ENCODE results near the gene EGLN2. TPM values are rescaled to one million over a fixed set of nuclear protein-coding genes. Genes with fewer than 3 reads are reported as not detected.
"Not testable (repeated sequence)": the region's sequence is repeated elsewhere in the genome, so short reads cannot be mapped to it uniquely, and the experiment has no call there.

EGLN2 gene
- total RNA-seq, 1 experiment from 2014 or later, result 58.6 TPM

DNA sequence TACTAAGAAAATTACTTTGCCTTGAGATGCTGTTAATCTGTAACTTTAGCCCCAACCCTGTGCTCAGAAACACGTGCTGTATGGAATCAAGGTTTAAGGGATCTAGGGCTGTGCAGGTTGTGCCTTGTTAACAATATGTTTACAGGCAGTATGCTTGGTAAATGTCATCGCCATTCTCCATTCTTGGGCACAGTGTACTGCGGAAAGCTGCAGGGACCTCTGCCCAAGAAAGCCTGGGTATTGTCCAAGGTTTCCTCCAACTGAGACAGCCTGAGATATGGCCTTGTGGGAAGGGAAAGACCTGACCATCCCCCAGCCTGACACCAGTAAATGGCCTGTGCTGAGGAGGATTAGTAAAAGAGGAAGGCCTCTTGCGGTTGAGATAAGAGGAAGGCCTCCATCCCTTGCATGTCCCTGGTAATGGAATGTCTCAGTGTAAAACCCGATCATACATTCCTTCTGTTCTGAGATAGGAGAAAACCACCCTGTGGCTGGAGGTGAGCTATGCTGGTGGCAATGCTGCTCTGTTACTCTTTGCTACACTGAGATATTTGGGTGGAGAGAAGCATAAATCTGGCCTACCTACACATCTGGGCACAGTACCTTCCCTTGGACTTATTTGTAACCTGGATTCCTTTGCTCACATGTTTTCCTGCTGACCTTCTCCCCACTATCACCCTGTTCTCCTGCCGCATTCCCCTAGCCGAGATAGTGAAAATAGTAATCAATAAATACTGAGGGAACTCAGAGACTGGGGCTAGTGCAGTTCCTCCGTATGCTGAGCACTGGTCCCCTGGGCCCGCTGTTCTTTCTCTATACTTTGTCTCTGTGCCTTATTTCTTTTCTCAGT is 23.9 kb downstream of the EGLN2 start:
- H2AFZ ChIP-seq (ENCODE audit: low read depth, low read length, poor library complexity, severe bottlenecking); H3K4me2 ChIP-seq (ENCODE audit: low read length); RAD21 ChIA-PET (ENCODE audit: low non-redundant PET in 1 of 2, low total read pairs in 2 of 2, uncharacterized antibody in 2 of 2, unreplicated experiment in 2 of 2); intact Hi-C loops (cut with micrococcal nuclease); ATAC-seq; H3K27me3 ChIP-seq (ENCODE audit: insufficient read depth, low read length); H3K4me3 ChIP-seq (replicated peaks in 1 of 2; ENCODE audit: low read depth in 1 of 2, low read length in 2 of 2); DNase-seq (ENCODE audit: low read depth, low spot score); H3K9me2 ChIP-seq (ENCODE audit: insufficient read depth); H3K36me3 ChIP-seq (ENCODE audit: control insufficient read depth in 1 of 2, insufficient read depth in 2 of 2, low read length in 2 of 2); POLR2A ChIA-PET; H3K27ac ChIP-seq (ENCODE audit: low read depth, low read length); H3K9me3 ChIP-seq (ENCODE audit: control insufficient read depth in 1 of 2, insufficient read depth in 1 of 2, low read depth in 1 of 2, low read length in 2 of 2); H4K20me1 ChIP-seq (ENCODE audit: insufficient read depth); BruUV-seq (replicated peaks); H3K9ac ChIP-seq (ENCODE audit: low read length); H3K79me2 ChIP-seq (ENCODE audit: insufficient read depth, low read length): not testable (repeated sequence)
- peaks cover 10 to 23% of the 10 kb centered on the region in 2 experiments; a peak in 3 of 4 replicates for H3K4me1 ChIP-seq (ENCODE audit: control insufficient read depth in 1 of 2, insufficient read depth in 2 of 2, low read length in 2 of 2)
- CTCF ChIA-PET, result interaction anchor here (1.4 kb wide), 1 partner anchor 321 kb away, joined by 4 read pairs; no protein-coding TSS in a partner anchor

DNA sequence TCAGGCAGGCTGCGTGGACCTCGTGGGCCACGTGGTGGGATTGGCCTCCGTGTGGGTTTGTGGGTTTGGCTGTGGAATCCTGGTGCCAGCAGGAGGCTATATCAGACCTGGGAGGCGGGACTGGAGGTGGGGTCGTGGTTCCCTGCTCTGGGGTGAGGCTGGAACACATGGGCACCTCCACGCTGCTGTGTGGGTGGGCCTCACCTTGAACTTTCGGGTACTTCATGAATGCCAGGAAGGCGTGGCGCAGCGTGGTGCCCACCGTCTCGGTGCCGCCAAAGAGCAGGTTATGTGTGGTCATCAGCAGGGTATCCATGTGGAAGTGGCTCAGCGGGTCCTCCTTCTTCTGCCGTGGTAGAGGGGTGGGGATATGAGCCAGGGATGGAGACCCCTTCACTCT is 25.9 kb downstream of the EGLN2 start:
- H3K4me1 ChIP-seq (ENCODE audit: control insufficient read depth in 1 of 2, insufficient read depth in 2 of 2, low read length in 2 of 2); POLR2A ChIA-PET; H3K9ac ChIP-seq (ENCODE audit: low read length); DNase-seq (ENCODE audit: low read depth, low spot score); CTCF ChIA-PET; H3K27ac ChIP-seq (ENCODE audit: low read depth, low read length); H3K79me2 ChIP-seq (ENCODE audit: insufficient read depth, low read length); H3K9me2 ChIP-seq (ENCODE audit: insufficient read depth); H2AFZ ChIP-seq (ENCODE audit: low read depth, low read length, poor library complexity, severe bottlenecking); H3K36me3 ChIP-seq (ENCODE audit: control insufficient read depth in 1 of 2, insufficient read depth in 2 of 2, low read length in 2 of 2); ATAC-seq; intact Hi-C loops (cut with micrococcal nuclease); H4K20me1 ChIP-seq (ENCODE audit: insufficient read depth); BruUV-seq (replicated peaks); RAD21 ChIA-PET (ENCODE audit: low non-redundant PET in 1 of 2, low total read pairs in 2 of 2, uncharacterized antibody in 2 of 2, unreplicated experiment in 2 of 2); H3K4me3 ChIP-seq (replicated peaks in 1 of 2; ENCODE audit: low read depth in 1 of 2, low read length in 2 of 2); H3K9me3 ChIP-seq (ENCODE audit: control insufficient read depth in 1 of 2, insufficient read depth in 1 of 2, low read depth in 1 of 2, low read length in 2 of 2); H3K27me3 ChIP-seq (ENCODE audit: insufficient read depth, low read length); H3K4me2 ChIP-seq (ENCODE audit: low read length): not testable (repeated sequence)

DNA sequence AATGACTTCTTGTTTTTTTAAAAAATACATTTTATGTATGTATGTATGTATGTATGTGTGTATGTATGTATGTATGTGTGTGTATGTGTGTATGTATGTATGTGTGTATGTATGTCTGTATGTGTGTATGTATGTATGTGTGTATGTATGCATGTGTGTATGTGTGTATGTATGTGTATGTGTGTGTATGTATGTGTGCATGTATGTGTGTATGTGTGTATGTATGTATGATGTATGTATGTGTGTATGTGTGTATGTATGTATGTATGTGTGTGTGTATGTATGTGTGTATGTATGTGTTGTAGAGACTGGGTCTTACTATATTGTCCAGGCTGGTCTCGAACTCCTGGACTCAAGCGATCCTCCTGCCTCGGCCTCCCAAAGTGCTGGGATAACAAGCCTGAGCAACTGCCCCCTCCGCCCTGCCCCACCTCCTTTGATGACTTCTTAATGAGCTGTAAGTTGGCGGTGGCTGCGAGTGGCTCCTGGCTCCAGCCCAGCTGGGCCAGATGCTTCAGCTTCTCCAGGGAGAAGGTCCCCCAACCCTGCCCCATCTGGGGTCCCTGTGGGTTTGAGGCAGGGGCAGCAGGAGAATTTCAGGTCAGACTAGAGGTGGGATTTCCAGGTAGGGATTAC is 26.6 kb downstream of the EGLN2 start:
- CTCF ChIA-PET; DNase-seq (ENCODE audit: low read depth, low spot score): not testable (repeated sequence)

DNA sequence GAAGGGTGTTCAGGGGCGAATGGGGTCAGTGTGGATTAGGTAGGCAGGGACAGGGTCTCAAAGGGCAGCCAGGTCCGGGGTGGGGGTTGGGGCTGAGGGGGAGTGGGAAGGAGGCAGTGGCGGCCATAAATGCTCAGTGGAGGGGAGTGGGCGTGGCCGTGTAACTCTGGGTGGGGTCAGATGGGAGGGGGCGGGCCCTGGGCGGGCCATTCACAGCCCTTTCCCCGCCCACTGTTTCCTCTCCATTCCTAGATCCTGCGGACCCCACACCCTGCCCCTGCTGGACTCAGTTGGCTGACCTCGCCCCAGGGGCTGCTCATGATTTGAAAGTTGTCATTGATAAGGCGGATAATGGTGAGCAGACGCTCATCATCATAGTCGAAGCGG is 27.3 kb downstream of the EGLN2 start:
- BruUV-seq (replicated peaks); H3K4me1 ChIP-seq (ENCODE audit: control insufficient read depth in 1 of 2, insufficient read depth in 2 of 2, low read length in 2 of 2): not testable (repeated sequence)
- ATAC-seq, result peak; percentile 60; the same call in 1 of the 2 replicates

More for the DNA sequence above, 26.6 kb downstream of the EGLN2 start:
- H3K79me2 ChIP-seq (ENCODE audit: insufficient read depth, low read length); H3K9ac ChIP-seq (ENCODE audit: low read length); H2AFZ ChIP-seq (ENCODE audit: low read depth, low read length, poor library complexity, severe bottlenecking); H3K36me3 ChIP-seq (ENCODE audit: control insufficient read depth in 1 of 2, insufficient read depth in 2 of 2, low read length in 2 of 2); H3K4me3 ChIP-seq (replicated peaks in 1 of 2; ENCODE audit: low read depth in 1 of 2, low read length in 2 of 2); H3K4me2 ChIP-seq (ENCODE audit: low read length); H3K27me3 ChIP-seq (ENCODE audit: insufficient read depth, low read length); ATAC-seq; POLR2A ChIA-PET; H3K27ac ChIP-seq (ENCODE audit: low read depth, low read length); H3K9me3 ChIP-seq (ENCODE audit: control insufficient read depth in 1 of 2, insufficient read depth in 1 of 2, low read depth in 1 of 2, low read length in 2 of 2); RAD21 ChIA-PET (ENCODE audit: low non-redundant PET in 1 of 2, low total read pairs in 2 of 2, uncharacterized antibody in 2 of 2, unreplicated experiment in 2 of 2); intact Hi-C loops (cut with micrococcal nuclease); H3K4me1 ChIP-seq (ENCODE audit: control insufficient read depth in 1 of 2, insufficient read depth in 2 of 2, low read length in 2 of 2); BruUV-seq (replicated peaks); H4K20me1 ChIP-seq (ENCODE audit: insufficient read depth); H3K9me2 ChIP-seq (ENCODE audit: insufficient read depth): not testable (repeated sequence)

More for the DNA sequence above, 27.3 kb downstream of the EGLN2 start:
- CTCF ChIA-PET; H3K36me3 ChIP-seq (ENCODE audit: control insufficient read depth in 1 of 2, insufficient read depth in 2 of 2, low read length in 2 of 2); H3K27ac ChIP-seq (ENCODE audit: low read depth, low read length); H3K79me2 ChIP-seq (ENCODE audit: insufficient read depth, low read length); H3K27me3 ChIP-seq (ENCODE audit: insufficient read depth, low read length); H3K9me2 ChIP-seq (ENCODE audit: insufficient read depth); H3K9ac ChIP-seq (ENCODE audit: low read length); H3K9me3 ChIP-seq (ENCODE audit: control insufficient read depth in 1 of 2, insufficient read depth in 1 of 2, low read depth in 1 of 2, low read length in 2 of 2); H4K20me1 ChIP-seq (ENCODE audit: insufficient read depth); H2AFZ ChIP-seq (ENCODE audit: low read depth, low read length, poor library complexity, severe bottlenecking); RAD21 ChIA-PET (ENCODE audit: low non-redundant PET in 1 of 2, low total read pairs in 2 of 2, uncharacterized antibody in 2 of 2, unreplicated experiment in 2 of 2); POLR2A ChIA-PET; intact Hi-C loops (cut with micrococcal nuclease); DNase-seq (ENCODE audit: low read depth, low spot score); H3K4me3 ChIP-seq (replicated peaks in 1 of 2; ENCODE audit: low read depth in 1 of 2, low read length in 2 of 2); H3K4me2 ChIP-seq (ENCODE audit: low read length): not testable (repeated sequence)

Measured in HCT116 (cell line).